Gastrocnemius medialis (tissue), 4 donors: ENCODE results near the gene RAI1.

Experiments used
- CTCF ChIP-seq, 5 experiments: fragments of 450-650 bp in 3 of 5; fragments of 200-600 bp in 2 of 5; sonication (generic) in 2 of 5; IDR thresholded peaks in 4 of 5; conservative IDR thresholded peaks in 1 of 5; 1 replicate in 4 of 5; 2 replicates in 1 of 5; pipeline ENCODE4 v1.5.1; 2016 to 2019; ENCODE audit warnings: antibody characterized with exemption in 5 of 5, mild to moderate bottlenecking in 3 of 5, moderate library complexity in 3 of 5
- POLR2A ChIP-seq, 2 donors: fragments of 450-650 bp; IDR thresholded peaks; one replicate each; pipeline ENCODE4 v1.6.1; 2017; ENCODE audit warnings: antibody characterized with exemption in 2 of 2, mild to moderate bottlenecking in 2 of 2, moderate library complexity in 2 of 2

DNA sequence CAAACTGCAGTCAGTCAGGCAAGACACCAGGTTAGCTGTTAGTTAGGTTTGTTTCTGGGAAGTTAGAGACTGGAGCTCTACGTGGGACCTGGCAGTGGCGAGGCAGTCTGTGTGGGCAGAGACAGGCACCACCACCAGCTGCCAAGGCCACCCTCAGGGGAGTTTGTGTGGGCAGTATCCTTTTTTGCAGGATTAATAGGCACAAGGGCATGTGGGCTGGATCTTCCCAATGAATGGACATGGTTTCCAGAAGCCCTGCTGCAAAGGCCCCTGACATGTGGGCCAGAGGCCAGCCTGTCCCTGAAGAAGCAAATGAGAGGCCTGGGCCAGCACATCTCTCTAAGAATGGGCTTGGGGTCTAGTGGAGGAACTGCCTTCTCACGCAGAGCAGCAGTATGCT, 174.7 kb downstream of the RAI1 start:
- no peak for TF ChIP-seq CTCF (IDR thresholded peaks at IDR 0.05 in 4 of 5, conservative IDR thresholded peaks at IDR 0.05 in 1 of 5)
- TF ChIP-seq POLR2A (IDR thresholded peaks at IDR 0.05), result no peak
